HepG2 (cell line): ENCODE data around the gene SORBS2. TPM values are rescaled to one million over a fixed set of nuclear protein-coding genes. Genes with fewer than 3 reads are reported as not detected.

Experiments used
- ATAC-seq: fragments of 200-7000 bp; cut with Tn5 transposase; 3 replicates; pipeline ENCODE4 v1.9.1; 2020; ENCODE audit warnings: mild to moderate bottlenecking, moderate library complexity
- BruUV-seq: library from RNA; stranded (reverse); fragments of 400-500 nt; replicated peaks from 2 replicates; lab custom pipeline; 2021; lab: Mats Ljungman, UMichigan
- CTCF ChIA-PET: fragments of 300-600 bp; formaldehyde crosslinking; extraction: SDS; loops from one replicate; lab custom pipeline; 2021; ENCODE audit warnings: low total read pairs, inconsistent platforms, low intra/inter-chr PET ratio; lab: Yijun Ruan, JAX
- POLR2A ChIA-PET: fragments of 350-600 bp; sonication (Branson Sonifier 250); formaldehyde crosslinking; loops from one replicate; lab custom pipeline; 2020; ENCODE audit warnings: antibody characterized with exemption, inconsistent platforms; lab: Yijun Ruan, JAX
- DNase-seq: peaks from one replicate; pipeline ENCODE4 v3.0.0-alpha.2; 2015; ENCODE audit warnings: low spot score
- FAIRE-seq: peaks from 3 replicates; lab custom pipeline; 2011; peaks lifted over from hg19 to GRCh38; lab: Jason Lieb, UNC
- H2AFZ ChIP-seq: one replicate; pipeline ENCODE4 v1.6.1; 2011; ENCODE audit warnings: low read length, inconsistent platforms
- H3K27ac ChIP-seq: fragments of 300-600 bp; 3 replicates; pipeline ENCODE4 v1.8.0; 2011; ENCODE audit warnings: mixed run types, mild to moderate bottlenecking, mixed read lengths, low read length, inconsistent platforms; ENCODE audit not compliant: insufficient read depth; ENCODE audit errors: extremely low read length
- H3K27me3 ChIP-seq, 2 experiments: fragments of 200-600 bp in 1 of 2; 2 replicates in 1 of 2; 3 replicates in 1 of 2; pipeline versions ENCODE4 v1.6.0 to v1.8.0; 2011; ENCODE audit warnings: low read length in 2 of 2, mild to moderate bottlenecking in 2 of 2, moderate library complexity in 2 of 2, inconsistent platforms in 1 of 2; ENCODE audit not compliant: insufficient read depth in 2 of 2, control insufficient read depth in 1 of 2
- H3K36me3 ChIP-seq, 2 experiments: fragments of 200-600 bp in 1 of 2; replicated peaks in 1 of 2; 2 replicates in 1 of 2; 3 replicates in 1 of 2; pipeline versions ENCODE4 v1.5.1 to v1.8.0; 2011; ENCODE audit warnings: low read length in 2 of 2, inconsistent platforms in 1 of 2; ENCODE audit not compliant: insufficient read depth in 2 of 2, control insufficient read depth in 1 of 2
- H3K4me1 ChIP-seq: 2 replicates; pipeline ENCODE4 v1.5.1; 2012; ENCODE audit warnings: low read length, inconsistent platforms; ENCODE audit not compliant: insufficient read depth
- H3K4me2 ChIP-seq: 2 replicates; pipeline ENCODE4 v1.6.0; 2011; ENCODE audit warnings: low read depth, low read length, inconsistent platforms
- H3K4me3 ChIP-seq, 3 experiments: fragments of 200-600 bp in 1 of 3; sonication (generic), shearing (Covaris generic) in 1 of 3; replicated peaks in 1 of 3; 2 replicates each; pipeline ENCODE4 v1.5.1; 2011 to 2016; ENCODE audit warnings: low read length in 3 of 3, inconsistent platforms in 2 of 3, low read depth in 2 of 3, mild to moderate bottlenecking in 2 of 3, control low read depth in 1 of 3, mixed read lengths in 1 of 3; ENCODE audit not compliant: insufficient read depth in 1 of 3
- H3K79me2 ChIP-seq: one replicate; pipeline ENCODE4 v1.6.1; 2011; ENCODE audit warnings: low read length, inconsistent platforms; ENCODE audit not compliant: insufficient read depth
- H3K9ac ChIP-seq: 2 replicates; pipeline ENCODE4 v1.6.0; 2011; ENCODE audit warnings: mild to moderate bottlenecking, low read depth, low read length, inconsistent platforms; ENCODE audit not compliant: insufficient read depth
- H3K9me3 ChIP-seq: 2 replicates; pipeline ENCODE4 v1.5.1; 2012; ENCODE audit warnings: mild to moderate bottlenecking, low read length
- H4K20me1 ChIP-seq: 2 replicates; pipeline ENCODE4 v1.6.0; 2011; ENCODE audit warnings: inconsistent platforms, mild to moderate bottlenecking, low read length, moderate library complexity; ENCODE audit not compliant: insufficient read depth
- CENPBD1 ChIP-seq: sonication (generic); formaldehyde crosslinking; IDR thresholded peaks from 2 replicates; pipeline ENCODE4 v1.8.0; 2022; ENCODE audit warnings: missing genetic modification reagents, low read depth, mild to moderate bottlenecking, borderline replicate concordance
- ELF3 ChIP-seq: IDR thresholded peaks from 2 replicates; pipeline ENCODE4 v1.6.1; 2016; ENCODE audit warnings: missing genetic modification reagents, missing compliant biosample characterization
- FOXP4 ChIP-seq: sonication (generic); formaldehyde crosslinking; IDR thresholded peaks from 2 replicates; pipeline ENCODE4 v1.4.0; 2020; ENCODE audit warnings: missing genetic modification reagents
- KDM5A ChIP-seq: fragments of 200-600 bp; sonication (generic); IDR thresholded peaks from 2 replicates; pipeline ENCODE4 v1.7.0; 2018; ENCODE audit warnings: antibody characterized with exemption, mild to moderate bottlenecking, low read length, borderline replicate concordance
- NR2F2 ChIP-seq: IDR thresholded peaks from 2 replicates; pipeline ENCODE4 v1.6.1; 2012; ENCODE audit warnings: low read depth, inconsistent platforms, borderline replicate concordance
- NR3C1 ChIP-seq: sonication (generic); formaldehyde crosslinking; IDR thresholded peaks from 2 replicates; pipeline ENCODE4 v1.4.0; 2020; ENCODE audit warnings: missing genetic modification reagents
- PBX2 ChIP-seq: IDR thresholded peaks from 2 replicates; pipeline ENCODE4 v1.6.1; 2016; ENCODE audit warnings: control low read depth
- TEAD2 ChIP-seq: sonication (generic); formaldehyde crosslinking; IDR thresholded peaks from 2 replicates; pipeline ENCODE4 v1.9.0; 2021; ENCODE audit warnings: missing genetic modification reagents
- ZNF552 ChIP-seq: sonication (generic); formaldehyde crosslinking; IDR thresholded peaks from 2 replicates; pipeline ENCODE4 v1.9.0; 2022; ENCODE audit warnings: missing genetic modification reagents, mild to moderate bottlenecking, borderline replicate concordance
- ZNF709 ChIP-seq: sonication (generic); formaldehyde crosslinking; IDR thresholded peaks from 2 replicates; pipeline ENCODE4 v1.5.0; 2020; ENCODE audit warnings: mild to moderate bottlenecking, missing genetic modification reagents
- WGBS: methylation state at CpG from one replicate; pipeline ENCODE4 v1.1.6; 2017; ENCODE audit warnings: low lambda C conversion rate; 5-methylcytosine and 5-hydroxymethylcytosine counted together
- in situ Hi-C: cut with HindIII; loops from 2 replicates; pipeline ENCODE4 v1.10.0; 2017; ENCODE audit warnings: low pct_unique_long_range_greater_than_20kb; ENCODE audit not compliant: extremely low pct_ligation_motif_present
- intact Hi-C: fragments of 100-400 bp; cut with micrococcal nuclease; formaldehyde crosslinking; loops from one replicate; pipeline ENCODE4 v1.10.0; 2022; ENCODE audit not compliant: unreplicated experiment
- polyA plus RNA-seq, 8 experiments: library from polyadenylated mRNA; depleted of rRNA in 3 of 8; stranded (reverse) in 7 of 8; unstranded in 1 of 8; fragments of >200 nt; fragmentation: Illumina TruSeq in 4 of 8; extraction: Trizol in 4 of 8; gene quantifications; 2 replicates each; pipeline versions ENCODE4 v1.2.1 to v1.2.3, GENCODE V29; 2011 to 2016; ENCODE audit warnings: low read depth in 4 of 8, missing spikeins in 1 of 8, mixed read lengths in 1 of 8; ENCODE audit not compliant: insufficient read depth in 1 of 8
- total RNA-seq, 5 experiments: library from RNA; depleted of rRNA; stranded (reverse); fragments of >200 nt; fragmentation: Illumina TruSeq; extraction: Trizol; gene quantifications; 2 replicates each; pipeline ENCODE4 v1.2.3, GENCODE V29; 2016; ENCODE audit warnings: low read depth in 1 of 5
- TF ChIP-seq, protein P1 (sequence below): sonication (generic); formaldehyde crosslinking; IDR thresholded peaks from 2 replicates; pipeline ENCODE4 v1.9.0; 2021; ENCODE audit warnings: missing genetic modification reagents, mild to moderate bottlenecking, borderline replicate concordance

SORBS2 gene
- total and polyA plus RNA-seq, 2 of the 13 experiments (the other 11 are each of a cell fraction or from before 2014, with no cell fraction given), result 25.0 to 80.5 TPM

DNA sequence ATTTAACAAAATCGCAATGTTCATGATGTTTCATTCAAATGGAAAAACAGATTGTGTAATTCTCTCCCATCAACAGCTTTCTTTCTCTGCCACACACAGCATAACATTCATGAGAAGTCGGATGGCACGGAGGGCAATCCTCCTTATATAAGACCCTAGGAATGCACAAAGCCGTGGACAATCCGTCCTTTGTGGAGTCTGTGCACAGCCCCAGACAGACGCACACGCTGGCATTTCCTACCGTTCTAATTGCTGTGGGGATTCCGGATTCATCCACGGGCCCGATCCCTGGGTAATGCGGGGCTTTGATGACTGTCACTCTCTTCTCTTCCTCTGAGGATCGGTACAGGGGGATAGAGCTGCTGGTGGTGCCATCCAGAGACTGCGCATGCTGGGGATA is 154.8 kb downstream of the SORBS2 start (continued):
- TF ChIP-seq KDM5A (no peak), FOXP4 (CRISPR knock-in tag) (no peak)

DNA sequence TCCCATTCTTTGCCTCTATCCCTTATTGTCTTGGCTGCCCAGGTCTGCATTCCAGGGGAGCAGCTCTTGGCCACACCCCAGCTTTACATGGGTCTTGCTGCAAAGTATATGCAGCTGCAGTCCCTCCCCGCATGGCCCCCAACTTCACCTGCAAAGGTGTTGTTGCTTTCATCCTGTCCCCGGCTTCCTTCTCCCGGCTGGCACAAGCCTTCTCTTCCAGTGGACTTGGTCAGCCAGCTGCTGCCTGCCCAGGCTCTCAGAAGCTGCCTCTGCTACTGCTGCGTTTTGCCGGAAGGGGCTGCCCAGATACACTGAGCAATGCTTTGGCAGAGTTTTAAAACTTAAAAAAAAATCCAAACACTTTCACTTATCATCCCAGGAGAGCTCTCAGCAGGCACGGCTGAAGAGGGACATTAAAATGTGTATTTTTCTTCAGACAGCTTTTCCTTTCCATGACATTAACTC is 155.5 kb downstream of the SORBS2 start:
- in situ Hi-C loops, result no loop called here
- TF ChIP-seq NR3C1 (no peak), ELF3 (no peak), ZNF552 (CRISPR knock-in tag) (no peak), CENPBD1 (no peak), NR2F2 (no peak), ZNF709 (CRISPR knock-in tag) (no peak), PBX2 (CRISPR knock-in tag) (no peak), TEAD2 (no peak)
- TF ChIP-seq, protein P1, sequence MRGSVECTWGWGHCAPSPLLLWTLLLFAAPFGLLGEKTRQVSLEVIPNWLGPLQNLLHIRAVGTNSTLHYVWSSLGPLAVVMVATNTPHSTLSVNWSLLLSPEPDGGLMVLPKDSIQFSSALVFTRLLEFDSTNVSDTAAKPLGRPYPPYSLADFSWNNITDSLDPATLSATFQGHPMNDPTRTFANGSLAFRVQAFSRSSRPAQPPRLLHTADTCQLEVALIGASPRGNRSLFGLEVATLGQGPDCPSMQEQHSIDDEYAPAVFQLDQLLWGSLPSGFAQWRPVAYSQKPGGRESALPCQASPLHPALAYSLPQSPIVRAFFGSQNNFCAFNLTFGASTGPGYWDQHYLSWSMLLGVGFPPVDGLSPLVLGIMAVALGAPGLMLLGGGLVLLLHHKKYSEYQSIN (CRISPR knock-in tag), result no peak
- TF ChIP-seq, all 625 proteins: peak for 0
- H4K20me1 ChIP-seq, result no peaks in the 10 kb centered on the region
- no peaks in the 10 kb centered on the region for H3K9me3 ChIP-seq
- CTCF ChIA-PET, result no interaction called here
- H3K9ac ChIP-seq, result no peak overlapping the region
- FAIRE-seq, result no peak
- WGBS, result 97% methylated on average over 6 of the region's 6 CpGs
- no peaks in the 10 kb centered on the region for H3K79me2 ChIP-seq
- POLR2A ChIA-PET, result no interaction called here
- ATAC-seq, result no peak
- DNase-seq, result no peak
- peaks cover 14% of the 10 kb centered on the region for H3K4me1 ChIP-seq
- H3K4me3 ChIP-seq, result no peak overlapping the region
- peaks cover 7 to 48% of the 10 kb centered on the region in 2 experiments for H3K36me3 ChIP-seq
- no peak overlapping the region for H2AFZ ChIP-seq
- intact Hi-C loops, result no loop called here
- no TSS peak for BruUV-seq
- H3K27me3 ChIP-seq, result no peaks in the 10 kb centered on the region
- no peak overlapping the region for H3K27ac ChIP-seq
- no peak overlapping the region for H3K4me2 ChIP-seq
